Prostate gland (tissue), 2 donors: ENCODE results near the gene DCDC2B. TPM values are rescaled to one million over a fixed set of nuclear protein-coding genes. Genes with fewer than 3 reads are reported as not detected.

Experiments
- DNase-seq: peaks from one replicate; pipeline ENCODE4 v3.0.0-alpha.2; 2019; ENCODE audit warnings: low spot score
- H3K27ac ChIP-seq, 2 donors: fragments of 200-600 bp; sonication (generic); 2 replicates each; pipeline ENCODE4 v1.5.1; 2017 to 2019
- H3K27me3 ChIP-seq: fragments of 200-600 bp; sonication (generic); replicated peaks from 2 replicates; pipeline ENCODE4 v1.5.1; 2019; ENCODE audit not compliant: insufficient read depth
- H3K36me3 ChIP-seq, 2 donors: fragments of 200-600 bp; sonication (generic); 1 replicate in 1 of 2; 2 replicates in 1 of 2; pipeline versions ENCODE4 v1.5.1 to v1.8.1; 2017 to 2019
- H3K4me1 ChIP-seq: fragments of 200-600 bp; sonication (generic); replicated peaks from 2 replicates; pipeline ENCODE4 v1.5.1; 2019
- H3K4me3 ChIP-seq, 2 donors: fragments of 200-600 bp; sonication (generic); 2 replicates each; pipeline ENCODE4 v1.5.1; 2017 to 2019
- H3K9me3 ChIP-seq: fragments of 200-600 bp; sonication (generic); 2 replicates; pipeline ENCODE4 v1.5.1; 2017
- CTCF ChIP-seq, 4 experiments: fragments of 200-600 bp in 2 of 4; fragments of 450-650 bp in 2 of 4; sonication (generic) in 2 of 4; IDR thresholded peaks; 1 replicate in 3 of 4; 2 replicates in 1 of 4; pipeline ENCODE4 v1.5.1; 2016 to 2019; ENCODE audit warnings: antibody characterized with exemption in 4 of 4, mild to moderate bottlenecking in 2 of 4, moderate library complexity in 2 of 4
- POLR2A ChIP-seq: fragments of 450-650 bp; IDR thresholded peaks from one replicate; pipeline ENCODE4 v1.6.1; 2016; ENCODE audit warnings: antibody characterized with exemption, mild to moderate bottlenecking
- POLR2AphosphoS5 ChIP-seq: sonication (generic); formaldehyde crosslinking; IDR thresholded peaks from one replicate; pipeline ENCODE4 v1.6.1; 2017; ENCODE audit warnings: antibody characterized with exemption
- WGBS: methylation state at CpG from one replicate; pipeline ENCODE4 v1.1.5; 2018; 5-methylcytosine and 5-hydroxymethylcytosine counted together
- intact Hi-C: fragments of 100-400 bp; cut with DNase I; formaldehyde crosslinking; loops from one replicate; pipeline ENCODE4 v1.14.2; 2022
- total RNA-seq, 2 donors: library from RNA; depleted of rRNA; stranded (reverse); fragments of >200 nt; gene quantifications; one replicate each; pipeline ENCODE4 v1.1.0, GENCODE V29; 2016

Gene DCDC2B
- total RNA-seq, 2 donors from 2014 or later = not detected

- no peak for DNase-seq
- H3K4me3 ChIP-seq = no peak overlapping the region
- TF ChIP-seq CTCF (IDR thresholded peaks at IDR 0.05) (no peak), POLR2A (no peak), POLR2AphosphoS5 (no peak)
- H3K9me3 ChIP-seq = no peaks in the 10 kb centered on the region
- H3K4me1 ChIP-seq = peaks cover 5% of the 10 kb centered on the region
- H3K36me3 ChIP-seq = no peaks in the 10 kb centered on the region
- 91% methylated on average over 6 of the region's 6 CpGs for WGBS
- H3K27ac ChIP-seq = no peak overlapping the region
- intact Hi-C loops = no loop called here
- H3K27me3 ChIP-seq = no peaks in the 10 kb centered on the region
Measured at GRCh38 chr1:32208469-32208868, 420 bp upstream of the DCDC2B start.

GRCh38 chr1:32215629-32216480 lies 7.0 kb downstream of the DCDC2B start:
- no peaks in the 10 kb centered on the region for H3K9me3 ChIP-seq
- H3K27me3 ChIP-seq = no peaks in the 10 kb centered on the region
- H3K4me3 ChIP-seq = no peak overlapping the region
- DNase-seq = peak; percentile 43
- H3K4me1 ChIP-seq = peaks cover 1% of the 10 kb centered on the region
- 65% methylated on average over 10 of the region's 10 CpGs for WGBS
- TF ChIP-seq POLR2AphosphoS5 (peak; percentile 8), POLR2A (no peak), CTCF (IDR thresholded peaks at IDR 0.05) (peak; percentile 33 to 77 (median 67))
- intact Hi-C loops = no loop called here
- peaks cover 0 to 7% of the 10 kb centered on the region in 2 donors for H3K36me3 ChIP-seq
- peak overlapping the region; percentile 58 to 66 for H3K27ac ChIP-seq

GRCh38 chr1:32216566-32216965 lies 7.7 kb downstream of the DCDC2B start:
- no peak for DNase-seq
- H3K4me3 ChIP-seq = no peak overlapping the region
- H3K9me3 ChIP-seq = no peaks in the 10 kb centered on the region
- peak overlapping the region in 1 of 2 donors; percentile 66 for H3K27ac ChIP-seq
- TF ChIP-seq POLR2AphosphoS5 = no peak
- TF ChIP-seq CTCF (IDR thresholded peaks at IDR 0.05) = no peak
- TF ChIP-seq POLR2A = no peak
- H3K27me3 ChIP-seq = no peaks in the 10 kb centered on the region
- 88% methylated on average over 5 of the region's 5 CpGs for WGBS
- peaks cover 4% of the 10 kb centered on the region for H3K4me1 ChIP-seq
- intact Hi-C loops = no loop called here
- peaks cover 0 to 7% of the 10 kb centered on the region in 2 donors for H3K36me3 ChIP-seq

GRCh38 chr1:32219022-32219421 lies 10.1 kb downstream of the DCDC2B start:
- peaks cover 17% of the 10 kb centered on the region for H3K4me1 ChIP-seq
- intact Hi-C loops = no loop called here
- H3K27ac ChIP-seq = no peak overlapping the region
- TF ChIP-seq POLR2AphosphoS5 = no peak
- no peak for TF ChIP-seq POLR2A
- TF ChIP-seq CTCF (IDR thresholded peaks at IDR 0.05) = no peak
- H3K36me3 ChIP-seq = peaks cover 0 to 7% of the 10 kb centered on the region in 2 donors
- no peak overlapping the region for H3K4me3 ChIP-seq
- DNase-seq = no peak
- H3K27me3 ChIP-seq = no peaks in the 10 kb centered on the region
- WGBS = 88% methylated on average over 7 of the region's 7 CpGs
- no peaks in the 10 kb centered on the region for H3K9me3 ChIP-seq
